ENCODE measurements around the gene ATP10A. TPM values are rescaled to one million over a fixed set of nuclear protein-coding genes. Genes with fewer than 3 reads are reported as not detected.

Gene ATP10A
- polyA plus RNA-seq, 3 donors: 0.71 to 3.9 (median 0.92) TPM

GRCh38 chr15:25803036-25803435, 60.1 kb downstream of the ATP10A start:
- Histone ChIP-seq H3K36me3 (replicated peaks in 1 of 2; ENCODE audit: control insufficient read depth in 1 of 2, insufficient read depth in 2 of 2, low read length in 2 of 2) (peaks cover 0 to 5% of the 10 kb centered on the region in 2 donors), H3K27me3 (ENCODE audit: control insufficient read depth in 2 of 2, insufficient read depth in 2 of 2, low read length in 2 of 2) (no peaks in the 10 kb centered on the region), H3K9me3 (replicated peaks in 1 of 2; ENCODE audit: control insufficient read depth in 1 of 2, insufficient read depth in 1 of 2, low read length in 2 of 2) (no peaks in the 10 kb centered on the region), H3K4me1 (ENCODE audit: control insufficient read depth in 1 of 2, insufficient read depth in 2 of 2, low read length in 2 of 2) (peaks cover 27 to 32% of the 10 kb centered on the region in 2 donors), H3K4me2 (replicated peaks; ENCODE audit: extremely low read depth, low read length, poor library complexity, severe bottlenecking) (no peak overlapping the region), H4K20me1 (ENCODE audit: insufficient read depth, low read length) (no peaks in the 10 kb centered on the region), H3K9ac (ENCODE audit: insufficient read depth, low read length, poor library complexity, severe bottlenecking) (no peak overlapping the region), H3K27ac (ENCODE audit: low read depth in 1 of 2, low read length in 2 of 2) (no peak overlapping the region), H2AFZ (ENCODE audit: insufficient read depth, low read depth, low read length, poor library complexity, severe bottlenecking) (no peak overlapping the region), H3K79me2 (ENCODE audit: insufficient read depth, low read length) (peaks cover 2% of the 10 kb centered on the region), H3K4me3 (replicated peaks in 1 of 3; ENCODE audit: low read depth in 2 of 3, low read length in 3 of 3) (no peak overlapping the region)
- H3K4me1 Mint-ChIP-seq: peaks cover 36% of the 10 kb centered on the region
- no peak overlapping the region for H3K27ac Mint-ChIP-seq
- no peak overlapping the region for H3K4me3 Mint-ChIP-seq
- WGBS (ENCODE audit: insufficient coverage): 90% methylated on average over 11 of the region's 11 CpGs
- TF ChIP-seq CTCF (IDR thresholded peaks at IDR 0.05): no peak
- H3K36me3 Mint-ChIP-seq: peaks cover 0 to 5% of the 10 kb centered on the region in 2 donors
- no peak for DNase-seq
- peaks cover 4 to 13% (median 11%) of the 10 kb centered on the region in 3 donors for H3K27me3 Mint-ChIP-seq (ENCODE audit: low read depth in 3 of 3)
- no peaks in the 10 kb centered on the region for H3K9me3 Mint-ChIP-seq
- intact Hi-C loops (cut with micrococcal nuclease): no loop called here

GRCh38 chr15:25802285-25802830, 60.8 kb downstream of the ATP10A start:
- no peak for TF ChIP-seq CTCF (IDR thresholded peaks at IDR 0.05)
- H3K4me1 Mint-ChIP-seq: peaks cover 41% of the 10 kb centered on the region

More at GRCh38 chr15:25802285-25802830, 60.8 kb downstream of the ATP10A start:
- Mint-ChIP-seq H3K36me3 (peaks cover 0 to 7% of the 10 kb centered on the region in 2 donors), H3K27ac (peak overlapping the region in 1 of 7 donors; percentile 33), H3K9me3 (no peaks in the 10 kb centered on the region), H3K4me3 (no peak overlapping the region), H3K27me3 (ENCODE audit: low read depth in 3 of 3) (peaks cover 4 to 16% (median 11%) of the 10 kb centered on the region in 3 donors)
- no peak overlapping the region for H3K4me3 ChIP-seq (replicated peaks in 1 of 3; ENCODE audit: low read depth in 2 of 3, low read length in 3 of 3)
- H3K79me2 ChIP-seq (ENCODE audit: insufficient read depth, low read length): peaks cover 2% of the 10 kb centered on the region
- no peak overlapping the region for H3K4me2 ChIP-seq (replicated peaks; ENCODE audit: extremely low read depth, low read length, poor library complexity, severe bottlenecking)
- peaks cover 27 to 37% of the 10 kb centered on the region in 2 donors for H3K4me1 ChIP-seq (ENCODE audit: control insufficient read depth in 1 of 2, insufficient read depth in 2 of 2, low read length in 2 of 2)
- no peaks in the 10 kb centered on the region for H3K27me3 ChIP-seq (ENCODE audit: control insufficient read depth in 2 of 2, insufficient read depth in 2 of 2, low read length in 2 of 2)
- no peaks in the 10 kb centered on the region for H3K9me3 ChIP-seq (replicated peaks in 1 of 2; ENCODE audit: control insufficient read depth in 1 of 2, insufficient read depth in 1 of 2, low read length in 2 of 2)
- no peak overlapping the region for H3K27ac ChIP-seq (ENCODE audit: low read depth in 1 of 2, low read length in 2 of 2)
- no peak for DNase-seq
- WGBS (ENCODE audit: insufficient coverage): 90% methylated on average over 16 of the region's 16 CpGs
- H3K9ac ChIP-seq (ENCODE audit: insufficient read depth, low read length, poor library complexity, severe bottlenecking): no peak overlapping the region
- H3K36me3 ChIP-seq (replicated peaks in 1 of 2; ENCODE audit: control insufficient read depth in 1 of 2, insufficient read depth in 2 of 2, low read length in 2 of 2): peaks cover 0 to 5% of the 10 kb centered on the region in 2 donors
- intact Hi-C loops (cut with micrococcal nuclease): no loop called here
- no peak overlapping the region for H2AFZ ChIP-seq (ENCODE audit: insufficient read depth, low read depth, low read length, poor library complexity, severe bottlenecking)
- H4K20me1 ChIP-seq (ENCODE audit: insufficient read depth, low read length): no peaks in the 10 kb centered on the region

Measured in CD14-positive monocyte (primary cell).